T-helper 1 cell treated with Interleukin-12 subunit alpha and Interleukin-12 subunit beta and Interleukin-4 antibody, amounts not matched to agents 30 μg/mL and 1 μg/mL, for 36 hours (primary cell): Measurements from ENCODE around the gene FLOT1.

Source experiments
- H3K27ac Mint-ChIP-seq: one replicate; pipeline ENCODE4 v1.8.0; 2021; ENCODE audit warnings: mild to moderate bottlenecking, mixed read lengths
- H3K27me3 Mint-ChIP-seq: one replicate; pipeline ENCODE4 v1.8.0; 2021; ENCODE audit warnings: low read depth, mixed read lengths
- H3K36me3 Mint-ChIP-seq: one replicate; pipeline ENCODE4 v1.8.0; 2021; ENCODE audit warnings: low read depth, mixed read lengths
- H3K4me1 Mint-ChIP-seq: one replicate; pipeline ENCODE4 v1.8.0; 2021; ENCODE audit warnings: low read depth, mixed read lengths
- H3K4me3 Mint-ChIP-seq: one replicate; pipeline ENCODE4 v1.8.0; 2021; ENCODE audit warnings: mild to moderate bottlenecking, moderate library complexity, mixed read lengths
- H3K9me3 Mint-ChIP-seq: one replicate; pipeline ENCODE4 v1.8.0; 2021; ENCODE audit warnings: mixed read lengths

The FLOT1 gene

DNA sequence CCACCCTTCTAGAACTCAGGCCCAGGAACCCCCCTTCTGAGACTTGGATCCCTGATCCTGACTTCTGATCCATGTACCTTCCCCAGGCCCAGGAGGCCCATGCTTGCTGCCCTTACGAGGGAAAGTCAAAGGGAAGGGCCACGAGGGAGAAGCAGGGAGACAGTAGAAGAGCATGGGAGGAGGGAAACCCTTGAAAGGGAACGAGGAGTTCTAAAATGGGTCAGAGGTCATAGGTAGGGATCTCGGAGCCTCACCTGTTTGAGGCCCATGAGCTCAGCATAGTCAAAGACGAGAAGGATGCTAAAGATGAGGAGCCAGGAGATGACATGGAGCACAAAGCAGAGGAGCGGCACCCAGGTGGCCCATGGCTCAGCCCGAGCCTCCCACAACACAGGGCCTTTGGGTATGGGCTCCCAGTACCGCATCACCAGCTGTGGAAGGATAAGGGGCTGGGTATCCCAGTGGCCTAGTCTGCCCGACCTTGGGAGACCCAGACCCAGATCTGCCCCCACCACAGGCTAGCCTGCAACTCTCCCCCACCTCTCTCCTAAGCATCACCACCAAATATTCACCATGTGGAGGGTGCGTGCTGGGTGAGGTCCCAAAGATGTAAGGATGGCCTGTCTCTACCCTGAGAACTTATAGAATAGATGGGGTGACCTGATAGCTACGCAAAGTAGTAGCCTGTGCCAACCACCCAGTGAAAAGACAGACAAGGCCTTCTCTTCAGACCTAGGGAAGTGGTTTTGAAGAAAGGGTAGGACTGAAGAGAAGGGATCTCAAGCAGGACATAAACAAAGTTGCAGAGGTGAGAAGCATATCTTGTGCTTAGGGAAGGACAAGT, 53.2 kb downstream of the FLOT1 start:
- H3K36me3 Mint-ChIP-seq = peaks cover 22% of the 10 kb centered on the region
- no peaks in the 10 kb centered on the region for H3K9me3 Mint-ChIP-seq
- H3K4me1 Mint-ChIP-seq = peaks cover 42% of the 10 kb centered on the region
- H3K4me3 Mint-ChIP-seq = peak overlapping the region; percentile 100
- H3K27ac Mint-ChIP-seq = peak overlapping the region; percentile 90
- H3K27me3 Mint-ChIP-seq = no peaks in the 10 kb centered on the region

DNA sequence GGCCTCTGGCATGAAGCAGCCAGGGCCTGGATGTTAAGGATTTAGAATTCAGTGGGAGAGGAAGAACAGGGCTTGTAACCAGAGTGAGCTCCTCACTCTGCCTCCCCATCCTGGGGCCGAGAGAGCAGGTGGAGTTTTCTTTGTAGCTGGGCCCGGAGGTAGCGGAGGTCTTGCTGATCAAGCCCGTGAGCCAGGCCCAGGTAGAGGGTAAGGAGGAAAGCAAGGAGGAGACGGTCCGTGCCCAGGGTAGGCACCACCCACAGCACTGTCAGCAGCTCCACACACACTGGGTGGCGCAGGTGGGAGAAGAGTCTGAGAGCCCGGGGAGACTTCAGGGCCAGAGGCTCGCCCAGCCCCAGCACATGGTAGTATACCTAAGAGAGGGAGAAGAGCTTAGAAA, 53.9 kb downstream of the FLOT1 start:
- peaks cover 29% of the 10 kb centered on the region for H3K36me3 Mint-ChIP-seq
- no peaks in the 10 kb centered on the region for H3K9me3 Mint-ChIP-seq
- H3K4me1 Mint-ChIP-seq = peaks cover 42% of the 10 kb centered on the region
- H3K4me3 Mint-ChIP-seq = peak overlapping the region; percentile 100
- no peaks in the 10 kb centered on the region for H3K27me3 Mint-ChIP-seq
- H3K27ac Mint-ChIP-seq = peak overlapping the region; percentile 79

DNA sequence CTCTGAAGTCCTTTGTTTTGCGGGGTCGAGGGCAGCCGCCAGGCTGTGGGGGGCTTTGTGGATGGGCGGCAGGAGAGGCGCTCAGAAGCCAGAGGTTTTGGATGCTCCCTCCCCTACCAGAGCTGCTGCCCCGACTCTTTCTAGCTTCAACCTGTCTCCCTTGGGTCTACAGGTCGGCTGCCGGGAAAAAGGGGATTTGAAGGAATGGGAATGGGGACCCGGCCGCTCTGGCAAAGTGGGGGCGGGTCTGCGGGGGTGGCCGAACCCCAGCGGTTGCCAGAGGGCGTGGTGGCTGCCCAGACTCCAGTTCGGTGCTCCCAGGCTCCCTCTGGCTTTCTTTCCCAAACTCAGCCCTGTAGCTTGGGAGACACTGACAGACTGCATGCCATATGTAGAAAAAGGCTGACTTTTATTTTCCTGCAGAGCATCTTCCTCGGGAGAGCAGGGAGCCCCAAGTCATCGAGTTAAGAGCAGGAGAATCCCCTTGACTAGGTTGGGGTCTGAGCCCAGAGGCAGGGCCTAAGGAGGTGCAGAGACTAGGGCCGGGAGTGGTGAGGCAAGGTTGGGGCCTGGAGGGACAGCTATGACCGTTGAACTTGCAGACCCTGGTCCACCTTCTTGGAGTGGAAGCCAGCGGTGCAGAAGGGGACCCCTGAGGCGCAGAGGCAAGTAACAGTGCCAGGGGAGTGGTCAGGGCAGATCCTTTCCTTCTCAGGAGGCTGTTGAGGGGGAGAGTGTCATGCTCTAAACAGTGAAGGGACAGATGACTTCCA, 54.6 kb downstream of the FLOT1 start:
- H3K4me3 Mint-ChIP-seq = peak overlapping the region; percentile 100
- H3K27me3 Mint-ChIP-seq = no peaks in the 10 kb centered on the region
- peaks cover 35% of the 10 kb centered on the region for H3K36me3 Mint-ChIP-seq
- peak overlapping the region; percentile 95 for H3K27ac Mint-ChIP-seq
- H3K9me3 Mint-ChIP-seq = no peaks in the 10 kb centered on the region
- peaks cover 42% of the 10 kb centered on the region for H3K4me1 Mint-ChIP-seq

DNA sequence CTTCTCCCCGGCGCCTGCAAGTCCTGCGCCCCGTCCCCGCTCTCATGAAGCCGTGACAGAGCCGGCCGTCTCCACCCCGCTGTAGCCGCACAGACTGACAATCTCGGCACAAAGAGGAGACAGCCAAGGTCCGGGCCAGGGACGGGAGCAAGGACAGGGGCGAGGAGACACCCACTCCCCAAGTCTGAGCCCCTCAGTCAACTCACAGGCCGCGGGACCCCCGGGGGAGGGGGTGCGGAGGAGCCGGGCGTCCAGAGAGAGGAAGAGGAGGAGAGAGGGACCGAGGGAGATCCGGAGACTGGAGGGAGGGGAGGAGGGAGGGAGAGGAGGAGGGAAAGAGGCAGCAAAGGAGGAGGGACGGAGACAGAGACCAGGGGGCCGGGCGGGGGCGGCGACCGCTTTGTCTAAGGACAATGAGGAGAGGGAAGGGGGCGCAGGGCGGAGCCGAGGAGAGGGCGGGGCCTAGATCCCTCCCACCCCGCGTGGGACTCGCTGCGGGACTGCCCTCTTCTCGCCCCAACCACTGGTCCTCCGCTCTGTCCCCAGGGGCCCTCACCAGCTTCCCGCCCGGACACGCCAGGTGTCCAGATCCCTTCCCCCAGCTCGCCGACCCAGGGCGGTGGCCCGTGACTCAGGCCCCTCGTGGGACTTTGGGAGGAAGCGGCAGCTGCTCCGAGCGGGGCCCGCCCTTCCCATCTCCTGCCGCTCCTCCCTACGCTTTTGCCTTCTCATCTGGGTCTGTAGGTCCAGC, 55.4 kb downstream of the FLOT1 start:
- peak overlapping the region; percentile 100 for H3K4me3 Mint-ChIP-seq
- no peaks in the 10 kb centered on the region for H3K9me3 Mint-ChIP-seq
- peaks cover 41% of the 10 kb centered on the region for H3K36me3 Mint-ChIP-seq
- H3K4me1 Mint-ChIP-seq = peaks cover 41% of the 10 kb centered on the region
- peak overlapping the region; percentile 95 for H3K27ac Mint-ChIP-seq
- H3K27me3 Mint-ChIP-seq = no peaks in the 10 kb centered on the region

DNA sequence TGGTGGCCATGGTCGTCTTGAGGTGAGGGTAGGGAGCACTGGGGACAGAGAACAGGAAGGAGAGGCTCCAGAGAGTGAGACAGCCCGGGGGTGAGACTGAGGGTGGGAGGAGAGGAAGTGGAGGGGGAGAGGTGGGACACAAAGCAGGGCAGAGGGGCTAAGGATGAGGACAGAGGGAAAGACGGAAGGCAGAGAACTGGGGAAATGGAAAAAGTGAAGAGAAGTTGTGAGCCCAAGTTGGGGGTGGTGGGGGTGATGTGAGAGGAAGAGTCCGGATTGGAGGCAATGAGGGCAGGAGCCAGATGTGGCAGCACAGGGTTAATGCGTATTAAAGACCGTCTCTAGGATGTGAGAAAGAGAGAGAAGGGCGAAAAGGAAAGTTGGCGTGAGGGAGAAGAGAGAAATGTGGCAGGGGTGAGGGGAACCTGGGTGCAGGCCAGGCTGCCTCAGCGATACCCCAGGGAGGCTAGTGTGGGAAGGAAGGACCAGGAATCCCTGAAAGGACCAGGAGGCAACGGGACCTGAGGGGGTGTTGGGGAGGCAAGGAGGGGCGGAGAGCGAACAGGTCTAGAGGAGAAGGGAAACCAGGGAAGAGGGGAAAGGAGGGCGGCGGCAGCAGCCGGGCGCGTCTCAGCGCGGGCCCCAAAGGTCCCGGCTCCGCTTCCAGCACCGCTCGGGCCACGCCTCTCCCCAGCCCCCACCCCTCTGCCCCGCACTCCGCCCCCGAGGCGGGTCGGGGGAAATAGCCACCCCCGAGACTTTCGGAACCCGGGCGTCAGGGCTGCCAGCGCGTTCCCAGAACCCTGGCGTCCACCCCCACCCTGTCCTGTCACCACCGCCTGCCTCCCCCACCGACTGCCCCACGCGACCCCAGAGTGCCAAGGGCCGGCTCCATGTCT, 56.2 kb downstream of the FLOT1 start, which contains the start of gene PPP1R18:
TSS of gene PPP1R18 (minus strand) at position 637 of the 899 bp plus-strand sequence. CDS start at position 10, 627 bp downstream.
- peaks cover 38% of the 10 kb centered on the region for H3K4me1 Mint-ChIP-seq

DNA sequence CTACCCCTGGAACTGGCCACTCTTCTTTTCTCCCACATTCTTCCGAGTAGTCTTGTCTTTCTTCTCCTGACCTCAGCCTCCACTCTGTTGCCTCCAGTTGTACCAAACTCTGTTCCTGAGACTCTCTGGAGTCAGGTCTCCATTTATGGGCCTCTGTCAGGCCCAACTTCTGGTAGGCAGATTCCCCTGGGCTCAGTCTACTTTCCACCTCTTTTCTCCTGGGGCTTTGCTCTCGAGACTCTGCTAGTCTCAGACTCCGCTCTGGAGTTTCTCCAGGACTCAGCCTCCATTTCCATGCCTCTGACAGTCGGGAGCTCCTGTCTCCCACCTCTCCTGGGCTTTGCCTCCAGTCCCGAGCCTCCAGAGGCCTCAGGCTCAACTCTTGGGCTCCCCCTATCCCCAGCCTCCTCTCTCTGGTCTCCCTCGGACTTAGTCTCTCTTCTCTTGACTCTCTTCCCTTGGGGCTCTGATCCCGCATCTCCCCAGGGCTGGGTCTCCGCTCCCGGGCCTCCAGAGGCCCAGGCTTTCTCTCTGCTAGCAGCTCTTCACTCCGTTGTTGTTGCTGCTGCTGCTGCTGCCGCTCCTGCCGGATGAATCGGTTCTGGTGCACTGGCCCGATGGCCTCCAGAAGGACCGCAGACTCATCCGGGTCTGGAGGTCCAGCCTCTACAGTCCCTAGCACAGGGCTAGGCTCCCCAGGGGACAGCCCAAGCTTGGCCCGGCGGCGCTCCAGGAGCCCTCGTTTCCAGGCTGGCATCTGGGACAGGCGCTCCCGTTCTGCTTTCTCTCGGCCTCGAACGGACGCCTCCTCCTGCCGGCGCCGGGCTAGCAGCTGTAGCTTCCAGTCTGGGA, 57.1 kb downstream of the FLOT1 start:
- peaks cover 52% of the 10 kb centered on the region for H3K36me3 Mint-ChIP-seq
- peak overlapping the region; percentile 100 for H3K4me3 Mint-ChIP-seq
- peaks cover 36% of the 10 kb centered on the region for H3K4me1 Mint-ChIP-seq

More for the DNA sequence above, 56.2 kb downstream of the FLOT1 start, which contains the start of gene PPP1R18:
- Mint-ChIP-seq H3K4me3 (peak within 1 kb of the TSS; percentile 100), H3K9me3 (no peaks in the 10 kb centered on the region), H3K27ac (peak within 1 kb of the TSS; percentile 95), H3K36me3 (peaks cover 49% of the 10 kb centered on the region), H3K27me3 (no peaks in the 10 kb centered on the region)

DNA sequence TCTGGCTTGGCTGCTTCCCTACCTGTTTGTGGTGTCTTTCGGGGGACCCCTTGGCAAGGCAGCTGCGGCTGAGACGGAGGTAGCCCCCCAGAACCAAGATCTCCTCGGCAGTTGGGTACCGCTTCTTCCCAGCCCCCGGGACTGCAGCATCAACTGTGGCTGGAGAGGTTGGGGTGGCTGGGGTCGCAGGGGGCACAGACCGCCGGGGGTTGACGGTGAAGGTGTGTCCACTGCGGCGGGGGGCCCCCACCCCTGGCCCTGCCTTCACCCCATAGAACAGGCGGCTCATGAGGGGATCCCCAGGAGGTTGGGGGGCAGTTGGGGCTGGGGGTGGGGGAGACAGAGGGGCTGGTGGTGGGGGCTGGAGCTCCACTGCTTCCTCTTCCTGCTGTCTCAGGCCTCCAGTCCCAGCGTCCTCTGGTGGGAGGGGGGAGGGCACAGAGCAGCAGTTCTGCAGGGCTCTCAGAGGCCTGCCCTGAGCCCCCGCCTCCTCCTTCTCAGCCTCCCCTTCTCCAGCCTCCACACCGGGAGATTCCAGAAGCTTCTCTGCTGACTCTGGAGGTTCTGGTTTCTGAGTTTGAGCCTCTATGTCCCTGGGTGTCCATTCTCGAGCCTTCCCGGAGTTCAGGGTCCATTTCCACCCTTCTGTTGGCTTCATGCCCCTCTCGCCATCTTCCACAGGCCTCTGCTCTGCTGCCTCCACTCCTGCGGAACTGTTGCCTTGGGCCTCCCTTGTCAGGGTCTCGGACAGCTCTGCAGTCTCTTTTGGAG, 57.9 kb downstream of the FLOT1 start:
- Mint-ChIP-seq H3K9me3 (no peaks in the 10 kb centered on the region), H3K4me1 (peaks cover 36% of the 10 kb centered on the region), H3K36me3 (peaks cover 58% of the 10 kb centered on the region), H3K27ac (peak overlapping the region; percentile 95), H3K4me3 (peak overlapping the region; percentile 100), H3K27me3 (no peaks in the 10 kb centered on the region)

More for the DNA sequence above, 57.1 kb downstream of the FLOT1 start:
- H3K27me3 Mint-ChIP-seq = no peaks in the 10 kb centered on the region
- no peaks in the 10 kb centered on the region for H3K9me3 Mint-ChIP-seq
- H3K27ac Mint-ChIP-seq = peak overlapping the region; percentile 95

DNA sequence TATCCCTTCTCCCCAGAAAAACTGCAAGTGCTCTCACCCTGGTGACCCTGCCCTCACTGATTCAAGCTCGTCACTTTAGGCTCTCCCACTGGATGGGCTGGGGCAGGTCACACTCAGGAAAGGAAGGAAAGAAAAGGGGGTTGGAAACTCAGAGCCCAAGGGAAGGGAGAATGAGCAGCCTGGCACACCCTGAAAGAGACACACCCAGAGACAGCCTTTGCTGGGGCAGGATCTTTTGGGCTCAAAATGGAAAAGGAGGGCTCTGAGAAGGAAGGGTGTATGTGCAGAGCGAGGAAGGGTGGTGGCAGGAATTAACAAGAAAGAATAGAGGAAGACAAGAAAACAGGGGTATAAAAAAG, 58.5 kb downstream of the FLOT1 start:
- peak overlapping the region; percentile 100 for H3K4me3 Mint-ChIP-seq
- no peaks in the 10 kb centered on the region for H3K27me3 Mint-ChIP-seq
- peak overlapping the region; percentile 94 for H3K27ac Mint-ChIP-seq
- peaks cover 63% of the 10 kb centered on the region for H3K36me3 Mint-ChIP-seq
- H3K9me3 Mint-ChIP-seq = no peaks in the 10 kb centered on the region
- peaks cover 35% of the 10 kb centered on the region for H3K4me1 Mint-ChIP-seq

DNA sequence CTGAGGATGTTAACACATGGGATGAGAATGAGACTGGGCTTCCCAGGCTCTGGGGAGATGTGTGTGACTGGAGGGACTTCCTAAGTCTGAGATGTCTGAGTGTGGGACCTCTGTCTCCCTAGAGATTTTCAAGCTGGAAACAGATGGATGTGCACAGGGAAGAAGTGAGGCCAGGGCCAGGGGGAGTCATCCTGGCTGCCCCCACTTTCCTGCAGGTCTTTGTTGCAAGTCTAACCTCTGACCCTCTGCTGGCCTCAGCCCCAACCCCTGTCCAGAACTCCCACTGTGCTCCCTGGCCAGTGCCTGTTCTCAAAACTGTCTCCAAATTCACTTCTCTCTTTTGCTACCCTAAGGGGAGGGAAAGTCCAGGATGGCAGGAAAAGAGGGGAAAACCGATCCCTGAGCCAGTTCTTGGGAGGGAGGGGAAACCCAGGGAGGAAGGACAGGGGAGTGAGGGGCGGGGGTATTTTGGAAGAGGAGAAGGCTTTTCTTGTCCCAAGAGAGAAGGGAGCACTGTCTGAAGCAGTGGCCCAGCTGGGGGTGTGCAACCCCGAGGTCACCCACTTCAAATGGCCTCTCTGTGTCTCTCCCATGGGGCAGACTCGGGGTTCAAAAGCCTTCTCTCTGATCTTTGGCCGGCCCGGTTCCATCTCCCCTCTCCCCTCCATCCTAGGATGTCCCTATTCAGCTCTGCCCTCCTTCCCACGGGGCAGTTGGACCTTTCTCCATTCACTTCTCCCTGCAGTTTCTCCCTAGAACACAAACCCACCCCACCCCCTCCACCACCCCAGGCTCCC, 59.1 kb downstream of the FLOT1 start:
- Mint-ChIP-seq H3K36me3 (peaks cover 64% of the 10 kb centered on the region), H3K4me3 (peak overlapping the region; percentile 100), H3K27me3 (no peaks in the 10 kb centered on the region), H3K27ac (peak overlapping the region; percentile 94), H3K9me3 (no peaks in the 10 kb centered on the region), H3K4me1 (peaks cover 31% of the 10 kb centered on the region)

DNA sequence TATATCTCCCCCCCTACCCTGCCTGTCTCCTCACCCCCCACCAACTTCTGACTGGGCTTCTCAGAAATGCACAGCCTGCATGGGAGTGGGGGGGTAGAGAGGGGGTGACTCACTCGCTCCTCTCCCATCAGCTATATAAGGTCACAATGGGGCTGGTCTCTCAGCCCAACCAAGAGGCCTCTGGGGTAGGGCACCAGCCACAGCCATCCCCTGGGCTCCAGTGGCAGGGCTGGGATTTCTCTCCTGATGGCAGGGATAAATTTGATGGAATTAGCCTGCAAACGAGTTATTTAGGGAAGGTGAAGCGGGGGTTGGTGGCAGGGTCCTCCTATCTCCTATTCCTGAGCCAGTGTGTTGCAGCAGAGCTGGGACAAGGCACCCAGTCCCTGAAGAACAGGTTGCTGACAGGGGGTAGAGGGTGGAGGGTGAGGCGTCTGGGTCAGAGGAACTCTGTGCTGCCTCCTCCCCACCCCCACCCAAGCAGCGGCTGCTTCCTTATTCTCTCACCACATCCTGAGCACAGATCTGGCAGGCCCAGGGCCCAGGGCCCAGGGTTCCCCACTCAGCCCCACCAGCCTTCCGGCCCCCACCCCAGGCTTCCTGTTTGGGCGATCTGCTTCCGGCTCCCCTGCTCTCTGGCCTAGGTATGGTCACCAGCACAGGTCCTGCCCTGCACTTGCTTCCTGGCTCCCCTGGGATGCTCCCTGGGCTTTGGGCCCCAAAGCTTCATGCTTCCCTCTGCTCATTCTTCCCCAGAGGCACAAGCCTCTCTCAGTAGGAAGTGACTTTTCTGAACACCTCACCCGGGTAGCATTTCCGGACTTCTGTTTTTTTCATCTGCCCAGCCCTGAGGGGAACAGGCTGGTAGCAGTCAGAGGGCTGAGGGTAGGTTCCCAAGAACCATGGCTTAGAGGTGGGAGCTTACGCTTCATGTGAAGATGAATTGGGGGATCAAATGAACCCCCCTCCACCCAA, 60.1 kb downstream of the FLOT1 start:
- Mint-ChIP-seq H3K4me3 (peak overlapping the region; percentile 100), H3K36me3 (peaks cover 62% of the 10 kb centered on the region), H3K4me1 (peaks cover 23% of the 10 kb centered on the region), H3K9me3 (no peaks in the 10 kb centered on the region), H3K27me3 (no peaks in the 10 kb centered on the region), H3K27ac (peak overlapping the region; percentile 94)

DNA sequence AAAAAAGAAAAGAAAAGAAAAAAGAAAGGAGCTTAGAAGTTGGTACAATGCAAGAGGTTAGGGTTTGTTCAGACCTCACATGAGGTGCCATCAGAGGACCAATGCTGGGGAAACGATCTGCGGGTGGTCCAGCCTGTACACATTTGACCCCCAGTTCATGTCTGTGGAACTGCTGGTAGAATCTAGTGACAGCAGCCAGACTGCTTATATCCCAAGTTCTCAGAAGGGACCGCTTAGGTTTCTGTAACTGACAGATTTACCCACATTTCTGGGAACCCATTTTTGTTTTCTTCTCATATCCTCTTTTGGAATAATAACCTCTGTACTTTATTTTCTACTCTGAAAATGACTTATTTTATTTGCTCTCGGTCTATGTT, 60.7 kb downstream of the FLOT1 start:
- Mint-ChIP-seq H3K36me3 (peaks cover 65% of the 10 kb centered on the region), H3K27ac (peak overlapping the region; percentile 94), H3K9me3 (no peaks in the 10 kb centered on the region), H3K4me1 (peaks cover 23% of the 10 kb centered on the region), H3K27me3 (no peaks in the 10 kb centered on the region), H3K4me3 (peak overlapping the region; percentile 100)
